Fibroblast of the conjunctiva (primary cell): ENCODE data around the gene SPAG16.
"Not testable (repeated sequence)": the region's sequence is repeated elsewhere in the genome, so short reads cannot be mapped to it uniquely, and the experiment has no call there.

ENCODE experiments used
- DNase-seq: peaks from one replicate; pipeline ENCODE4 v3.0.0-alpha.2; 2010; ENCODE audit warnings: low read depth

The SPAG16 gene

DNA sequence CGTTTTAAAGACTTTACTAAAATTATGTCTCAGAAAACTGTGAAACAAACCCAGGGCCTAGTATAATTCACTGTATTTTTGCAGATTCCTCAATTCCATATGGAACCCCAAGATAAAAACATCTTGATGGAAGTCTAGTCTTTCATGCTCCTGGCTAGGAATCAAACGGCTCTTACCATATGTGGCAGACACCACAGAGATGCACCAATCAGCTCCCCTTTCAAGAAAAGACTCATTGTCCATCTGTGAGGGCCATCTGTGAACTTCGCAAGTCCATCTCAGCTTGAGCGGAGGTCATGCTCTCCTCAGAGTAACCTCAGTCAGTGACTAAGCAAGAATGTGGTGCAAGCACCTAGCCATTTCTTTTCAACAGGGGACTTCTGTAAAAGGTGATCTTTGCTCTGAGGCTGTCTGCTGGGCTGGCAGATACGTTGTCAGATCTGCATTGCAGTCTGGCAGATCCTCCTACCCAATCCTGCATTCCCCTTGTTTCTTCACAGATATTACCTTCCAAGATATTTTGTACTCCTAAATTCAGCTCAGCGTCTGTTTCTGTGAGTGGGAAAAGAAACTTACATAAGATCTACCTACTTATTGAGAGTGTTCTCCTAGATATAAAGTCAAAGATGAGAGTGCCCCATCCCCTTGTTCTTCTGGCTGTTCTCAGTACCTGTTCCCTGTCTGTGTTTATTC, 419.3 kb downstream of the SPAG16 start:
- DNase-seq: no peak

DNA sequence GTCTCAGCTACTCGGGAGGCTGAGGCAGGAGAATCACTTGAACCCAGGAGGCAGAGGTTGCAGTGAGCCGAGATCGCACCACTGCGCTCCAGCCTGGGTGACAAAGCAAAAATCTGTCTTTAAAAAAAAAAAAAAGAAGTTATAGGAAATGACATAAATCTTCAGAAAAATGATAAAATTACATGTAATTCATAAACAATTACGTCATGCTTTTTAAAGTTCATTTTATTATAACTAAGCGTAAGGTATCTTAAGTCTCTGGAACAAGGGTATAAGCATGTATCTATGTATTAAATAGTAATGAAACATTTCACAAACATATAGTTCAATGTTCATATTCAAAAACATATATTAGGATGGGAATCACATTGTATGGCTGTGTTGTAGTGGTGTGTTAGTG, 425.9 kb downstream of the SPAG16 start:
- DNase-seq: no peak

DNA sequence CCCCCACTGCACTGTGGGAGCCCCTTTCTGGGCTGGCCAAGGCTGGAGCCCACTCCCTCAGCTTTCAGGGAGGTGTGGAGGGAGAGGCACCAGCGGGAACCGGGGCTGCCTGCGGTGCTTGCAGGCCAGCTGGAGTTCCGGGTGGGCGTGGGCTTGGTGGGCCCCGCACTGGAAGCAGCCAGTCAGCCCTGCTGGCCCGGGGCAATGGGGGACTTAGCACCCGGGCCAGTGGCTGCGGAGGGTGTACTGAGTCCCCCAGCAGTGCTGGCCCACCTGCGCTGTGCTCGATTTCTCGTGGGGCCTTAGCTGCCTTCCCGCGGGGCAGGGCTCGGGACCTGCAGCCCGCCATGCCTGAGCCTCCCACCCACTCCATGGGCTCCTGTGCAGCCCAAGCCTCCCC, 434.1 kb downstream of the SPAG16 start:
- DNase-seq: not testable (repeated sequence)

GRCh38 chr2:213722565-213722964, 438.3 kb downstream of the SPAG16 start:
- no peak for DNase-seq

DNA sequence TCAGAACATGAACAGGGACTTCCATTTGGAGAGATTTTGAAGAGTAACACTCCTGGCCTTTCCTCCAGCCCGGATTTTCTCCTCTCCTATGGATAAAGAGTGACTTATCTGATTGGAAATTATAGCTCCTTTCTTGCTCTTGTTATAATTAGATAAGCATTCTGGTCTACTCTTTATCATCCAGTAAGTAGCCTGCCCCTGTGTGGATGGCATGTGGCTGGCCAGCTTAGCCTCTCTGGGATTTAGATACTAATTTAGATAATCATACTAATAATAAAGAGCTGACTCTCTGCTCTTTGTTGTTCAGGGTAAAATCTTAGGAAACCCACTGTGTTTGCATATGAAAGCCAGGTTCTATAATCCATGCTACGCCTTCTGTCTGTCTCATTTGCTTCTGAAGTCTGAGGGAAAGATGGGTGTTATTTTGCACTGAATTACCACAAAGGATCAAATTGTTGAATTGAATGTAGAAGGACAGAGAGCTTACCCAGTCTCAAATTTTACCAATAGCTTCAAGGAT, 438.8 kb downstream of the SPAG16 start:
- no peak for DNase-seq

DNA sequence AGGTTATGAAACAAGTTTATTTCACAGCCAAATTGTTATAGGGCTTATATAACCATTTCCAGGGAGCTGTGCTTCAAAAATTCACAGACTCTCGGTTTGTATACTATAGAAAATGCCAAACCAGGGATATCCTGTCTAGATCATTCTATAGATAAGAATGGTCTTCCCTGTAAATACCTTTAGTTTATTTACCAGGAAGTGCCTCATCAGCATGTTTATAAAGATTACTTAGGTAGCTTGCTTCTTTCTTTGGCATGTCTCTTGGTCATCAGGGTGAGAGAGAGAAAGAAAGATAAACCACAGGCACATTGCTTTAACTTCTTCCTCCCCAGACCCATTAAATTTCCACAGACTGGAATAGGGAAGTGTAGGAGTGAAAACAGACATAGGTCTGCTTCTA, 439.4 kb downstream of the SPAG16 start:
- DNase-seq: no peak

DNA sequence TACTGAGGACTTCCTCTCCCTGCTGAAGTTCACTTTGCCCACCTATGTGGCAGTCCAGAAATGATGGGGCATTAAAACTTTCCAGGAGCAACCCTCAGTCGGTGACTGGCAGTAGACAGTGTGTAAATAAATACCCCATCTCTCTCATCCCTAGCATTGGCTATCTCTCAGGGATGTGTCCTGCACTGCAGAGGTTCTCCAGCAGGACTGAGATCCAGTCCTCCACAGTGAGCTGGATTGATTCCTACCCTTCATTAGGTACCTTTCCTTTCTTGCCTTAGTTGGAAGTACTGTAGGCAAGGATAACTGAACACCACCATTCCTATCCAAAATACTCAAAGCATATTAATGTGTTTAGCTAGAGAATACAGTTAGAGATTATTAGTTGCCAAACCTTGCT, 441.8 kb downstream of the SPAG16 start:
- no peak for DNase-seq

DNA sequence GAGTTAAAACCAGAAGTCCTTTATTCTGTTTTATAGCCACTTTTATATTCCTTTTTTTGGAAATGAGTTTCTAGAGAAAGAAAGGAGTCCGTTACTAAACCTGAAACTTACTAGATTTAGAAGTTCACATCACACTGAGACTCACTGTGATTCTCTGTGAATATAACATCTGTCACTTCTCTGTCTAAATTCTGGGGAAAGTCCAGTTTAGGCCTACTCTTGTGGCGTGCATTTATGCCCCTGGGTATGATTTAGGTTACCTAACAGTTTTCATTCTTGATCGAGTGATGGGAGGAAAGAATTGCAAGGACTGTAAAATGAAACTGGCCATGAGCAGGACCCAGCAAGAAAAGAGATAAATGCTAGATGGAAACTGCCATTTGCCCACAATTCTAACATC, 449.6 kb downstream of the SPAG16 start:
- DNase-seq: no peak

DNA sequence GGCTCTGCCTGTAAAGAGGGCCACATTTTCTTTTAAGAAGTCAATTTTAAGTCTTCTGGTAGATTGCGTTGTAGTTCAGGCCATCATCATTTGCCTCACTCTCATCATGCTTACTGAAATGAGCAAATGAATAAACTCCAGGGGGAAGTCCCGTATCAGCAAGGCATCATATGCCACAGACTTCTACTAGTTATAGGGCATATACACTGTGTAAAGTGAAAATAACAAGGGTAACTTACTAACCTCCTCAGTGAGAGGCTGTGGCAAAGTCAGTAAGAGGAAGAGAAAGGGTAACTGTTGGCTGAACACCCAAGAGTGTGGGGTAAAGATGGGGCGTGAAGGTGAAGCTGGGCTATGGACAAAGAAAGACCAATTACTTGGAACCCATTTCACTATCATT, 456.2 kb downstream of the SPAG16 start:
- no peak for DNase-seq

GRCh38 chr2:213751446-213751845, 467.2 kb downstream of the SPAG16 start:
- DNase-seq: no peak

- DNase-seq: no peak
These were observed 468.3 kb downstream of the SPAG16 start for GRCh38 chr2:213752575-213752974.

DNA sequence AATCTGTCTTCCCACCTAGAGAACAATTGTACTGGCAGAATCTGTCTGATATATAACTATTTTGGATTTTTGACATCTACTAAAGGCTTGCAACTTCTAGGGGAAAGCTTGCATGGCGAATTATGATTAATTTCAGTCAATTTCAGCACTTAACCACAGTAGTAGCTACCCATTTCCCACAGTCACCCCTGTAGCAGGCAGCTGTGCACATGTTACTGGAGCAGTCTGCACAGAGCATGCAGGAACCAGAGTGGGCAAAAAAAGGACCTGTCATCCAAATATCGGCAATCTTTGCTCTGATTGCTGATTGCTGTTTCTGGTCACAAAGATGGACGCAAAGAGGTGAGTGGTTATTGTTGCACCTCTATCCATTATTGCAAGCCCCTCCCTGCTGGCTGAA, 473.3 kb downstream of the SPAG16 start:
- DNase-seq: no peak

DNA sequence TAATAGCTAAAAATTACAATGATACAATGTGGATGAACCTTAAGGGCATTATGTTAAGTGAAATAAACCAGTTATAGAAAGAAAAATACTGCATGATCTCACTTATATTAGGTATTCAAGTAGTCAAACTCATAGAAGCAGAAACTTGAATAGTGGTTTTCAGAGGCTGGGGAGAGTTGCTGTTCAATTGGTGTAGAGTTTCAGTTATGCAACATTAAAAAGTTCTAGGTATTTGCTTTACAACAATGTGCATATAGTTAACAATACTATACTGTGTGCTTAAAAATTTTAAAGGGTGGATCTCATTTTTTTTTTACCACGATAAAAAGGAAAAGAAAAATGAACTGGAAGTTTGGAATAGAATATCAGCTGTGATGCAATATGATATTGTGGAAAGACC, 479.1 kb downstream of the SPAG16 start:
- DNase-seq: no peak

DNA sequence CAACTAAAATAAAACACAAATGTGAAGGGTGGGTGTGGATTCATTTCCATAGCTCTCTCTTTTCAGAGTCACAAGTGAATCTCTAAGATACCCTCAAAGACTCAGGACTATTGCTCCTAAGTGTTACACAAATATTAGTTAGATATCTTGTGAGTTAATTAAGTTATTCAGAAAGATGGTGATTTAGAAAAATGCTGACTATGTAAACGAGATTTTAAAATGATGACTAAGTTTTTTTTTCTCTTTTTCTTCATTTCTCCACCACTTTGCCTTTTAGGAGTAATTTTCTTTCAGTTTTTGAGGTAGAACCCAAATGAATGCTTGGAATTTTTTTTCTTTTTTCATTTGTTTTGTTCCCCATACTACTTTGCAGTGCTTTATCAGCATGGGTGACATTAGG, 479.7 kb downstream of the SPAG16 start:
- DNase-seq: no peak

- DNase-seq: no peak
These were observed 480.6 kb downstream of the SPAG16 start for GRCh38 chr2:213764849-213765248.

DNA sequence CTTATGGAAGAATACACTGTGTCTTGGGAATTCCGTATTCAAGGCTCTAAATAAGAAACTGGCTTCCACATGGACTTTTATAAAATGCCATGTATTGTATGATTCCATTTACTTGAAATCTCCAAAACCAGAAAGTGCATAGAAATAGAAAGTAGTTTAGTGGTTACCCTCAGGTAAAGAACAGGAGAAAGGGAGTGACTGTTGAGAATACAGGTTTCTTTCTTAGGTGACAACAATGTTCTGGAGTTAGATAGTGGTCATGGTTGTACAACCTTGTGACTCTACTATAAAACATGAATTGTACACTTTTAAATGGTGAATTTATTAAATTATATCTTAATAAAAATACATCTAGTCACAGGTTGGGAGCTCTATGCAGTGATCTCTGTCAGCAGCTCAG, 481.8 kb downstream of the SPAG16 start:
- no peak for DNase-seq

DNA sequence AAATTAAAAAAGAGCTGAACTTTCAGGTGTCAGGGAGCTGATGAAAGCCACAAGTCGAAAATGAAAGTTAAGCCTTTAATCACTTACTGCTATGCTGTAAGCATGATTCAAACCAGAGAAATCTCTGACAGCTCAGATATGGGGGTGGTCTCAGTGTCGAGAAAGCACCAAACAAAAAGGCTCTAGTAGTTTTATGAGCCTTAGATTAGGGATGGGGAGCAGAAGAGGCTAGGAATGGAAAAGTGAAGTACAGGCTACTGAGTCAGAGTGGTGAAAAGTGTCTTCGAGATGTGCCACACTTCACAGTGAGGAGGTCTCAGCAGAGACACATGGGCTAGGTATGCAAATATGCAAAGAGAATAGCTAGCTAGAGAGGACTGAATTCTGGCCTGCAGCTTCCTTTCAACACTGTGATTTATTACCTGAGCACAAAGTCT, 482.2 kb downstream of the SPAG16 start:
- DNase-seq: peak; percentile 2

GRCh38 chr2:213787869-213788268, 503.6 kb downstream of the SPAG16 start:
- no peak for DNase-seq

DNA sequence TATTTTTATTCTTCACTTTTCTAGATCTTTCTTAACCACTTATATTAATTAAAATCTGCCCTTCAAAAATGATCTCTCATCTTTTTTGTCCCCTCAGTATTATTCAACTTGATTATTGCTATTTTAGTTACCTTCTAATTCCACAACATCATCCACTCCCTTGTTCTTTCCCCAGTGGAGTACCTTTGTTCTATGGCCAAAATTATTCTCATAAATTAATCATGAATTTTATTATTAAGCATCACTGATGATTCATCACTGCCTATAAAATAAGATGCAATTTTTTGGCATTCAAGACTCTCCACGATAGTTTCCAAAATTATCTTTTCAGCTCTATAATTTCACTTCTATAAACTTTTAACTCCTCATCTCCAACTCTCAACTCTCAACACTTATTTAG, 505.7 kb downstream of the SPAG16 start:
- DNase-seq: no peak

GRCh38 chr2:213792045-213792444, 507.8 kb downstream of the SPAG16 start:
- DNase-seq: no peak

GRCh38 chr2:213806125-213806726, 522.0 kb downstream of the SPAG16 start:
- DNase-seq: peak; percentile 17

DNA sequence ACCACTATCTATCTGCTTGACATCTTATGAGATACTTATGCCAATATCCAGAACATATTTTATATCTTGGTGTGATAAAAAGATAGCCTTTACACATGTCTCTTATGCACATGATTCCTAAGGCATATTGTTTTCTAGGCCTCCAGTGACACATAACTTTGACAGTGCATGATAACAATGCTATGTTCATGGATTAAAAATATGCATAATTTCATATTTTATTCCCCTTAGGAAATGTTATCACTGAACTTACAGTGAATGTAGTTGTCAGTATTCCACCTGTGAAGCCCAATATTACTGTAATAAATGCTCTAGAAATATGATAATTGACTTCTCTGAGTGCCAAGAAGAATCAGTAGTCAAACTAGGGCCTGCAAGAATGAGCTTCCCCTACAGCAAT, 532.3 kb downstream of the SPAG16 start:
- no peak for DNase-seq

DNA sequence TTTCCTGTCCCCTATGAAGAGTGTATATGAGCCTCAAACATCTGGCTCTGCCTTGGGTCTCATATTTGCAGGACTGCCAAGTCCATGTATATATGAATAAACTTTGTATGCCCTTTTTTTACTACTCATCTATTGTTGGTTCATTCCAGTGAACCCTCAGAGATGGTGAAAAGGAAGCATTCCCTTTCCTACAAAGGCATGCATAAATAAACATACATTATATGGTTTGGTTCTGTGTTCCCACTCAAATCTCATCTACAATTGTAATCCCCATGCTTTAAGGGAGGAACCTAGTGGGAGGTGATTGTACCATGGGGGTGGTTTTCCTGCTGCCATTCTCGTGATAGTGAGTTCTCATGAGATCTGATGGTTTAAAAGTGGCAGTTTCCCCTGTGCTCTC, 534.2 kb downstream of the SPAG16 start:
- DNase-seq: peak; percentile 24

- DNase-seq: peak; percentile 67
These were observed 550.1 kb downstream of the SPAG16 start for GRCh38 chr2:213834331-213834730.
